C4-2B (cell line): ENCODE measurements around the gene GARIN5B.

Experiments used
- H3K27ac ChIP-seq: fragments of 450-650 bp; 2 replicates; pipeline ENCODE4 v1.5.1; 2017
- CTCF ChIP-seq: fragments of 450-650 bp; conservative IDR thresholded peaks from 2 replicates; pipeline ENCODE4 v1.5.1; 2017; ENCODE audit warnings: mild to moderate bottlenecking
- ZFX ChIP-seq: fragments of 450-650 bp; IDR thresholded peaks from 2 replicates; pipeline ENCODE4 v1.6.1; 2017

Gene GARIN5B

GRCh38 chr19:55324662-55325061 is 38.4 kb downstream of the GARIN5B start:
- no peak for TF ChIP-seq ZFX
- TF ChIP-seq CTCF = no peak
- no peak overlapping the region for H3K27ac ChIP-seq

GRCh38 chr19:55322204-55322885 is 40.7 kb downstream of the GARIN5B start:
- TF ChIP-seq CTCF (no peak), ZFX (no peak)
- no peak overlapping the region for H3K27ac ChIP-seq

GRCh38 chr19:55321466-55322137 is 41.5 kb downstream of the GARIN5B start:
- H3K27ac ChIP-seq = no peak overlapping the region

GRCh38 chr19:55320844-55321419 is 42.1 kb downstream of the GARIN5B start:
- TF ChIP-seq ZFX (no peak), CTCF (no peak)

More at GRCh38 chr19:55321466-55322137, 41.5 kb downstream of the GARIN5B start:
- TF ChIP-seq CTCF = no peak

GRCh38 chr19:55319785-55320184 is 43.3 kb downstream of the GARIN5B start:
- no peak overlapping the region for H3K27ac ChIP-seq
- no peak for TF ChIP-seq ZFX
- TF ChIP-seq CTCF = no peak

More at GRCh38 chr19:55320844-55321419, 42.1 kb downstream of the GARIN5B start:
- H3K27ac ChIP-seq = no peak overlapping the region

- no peak for TF ChIP-seq CTCF
- no peak for TF ChIP-seq ZFX
- H3K27ac ChIP-seq = no peak overlapping the region
Measured at GRCh38 chr19:55316646-55317045, 46.4 kb downstream of the GARIN5B start.

GRCh38 chr19:55315956-55316525 is 47.0 kb downstream of the GARIN5B start:
- TF ChIP-seq ZFX (no peak), CTCF (no peak)

More at GRCh38 chr19:55315956-55316525, 47.0 kb downstream of the GARIN5B start:
- no peak overlapping the region for H3K27ac ChIP-seq
